Stimulated activated CD8-positive, alpha-beta memory T cell treated with anti-CD3 and anti-CD28 coated beads, Interleukin-2, amount 100 ng/mL, for 48 hours (primary cell): ENCODE results near the gene KNSTRN.

Experiments used
- DNase-seq, 2 donors: peaks; one replicate each; pipeline ENCODE4 v3.0.0-alpha.2; 2020; ENCODE audit warnings: low read depth in 2 of 2

The KNSTRN gene

DNA sequence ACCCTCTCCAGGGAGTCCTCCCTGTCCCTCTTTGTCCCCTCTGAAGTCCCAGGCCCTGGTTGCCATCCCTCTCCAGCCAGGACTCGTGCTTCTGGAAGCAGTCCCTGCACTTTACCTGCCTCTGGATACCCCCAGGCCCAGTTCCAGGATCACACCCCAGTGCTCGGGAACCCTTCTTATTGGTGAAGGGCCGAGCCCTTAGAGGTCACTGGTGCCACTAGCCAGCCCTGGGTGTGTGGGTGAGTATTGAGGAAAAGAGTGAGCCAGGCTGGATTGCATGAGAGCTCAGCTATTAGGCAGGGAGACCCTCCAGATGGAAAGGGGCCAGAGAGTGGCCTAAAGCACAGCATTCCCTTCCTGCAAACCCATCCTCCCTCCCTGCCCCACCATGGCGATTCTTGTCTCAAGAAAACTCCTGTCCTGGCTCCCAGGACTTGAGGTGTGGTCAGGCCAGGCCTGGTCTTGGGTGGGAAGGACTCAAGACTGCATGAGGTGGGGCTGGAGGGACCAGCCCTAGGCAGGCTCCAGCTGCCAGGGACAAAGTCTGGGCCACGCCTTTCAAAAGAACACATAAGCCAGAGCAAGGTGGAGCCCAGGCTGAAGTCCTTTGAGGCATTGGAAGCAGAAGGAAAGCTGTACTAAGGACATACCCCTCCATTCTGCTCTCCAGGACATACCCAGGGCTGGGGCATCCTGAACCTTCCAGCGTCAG lies 36.5 kb upstream of the KNSTRN start:
- no peak for DNase-seq

DNA sequence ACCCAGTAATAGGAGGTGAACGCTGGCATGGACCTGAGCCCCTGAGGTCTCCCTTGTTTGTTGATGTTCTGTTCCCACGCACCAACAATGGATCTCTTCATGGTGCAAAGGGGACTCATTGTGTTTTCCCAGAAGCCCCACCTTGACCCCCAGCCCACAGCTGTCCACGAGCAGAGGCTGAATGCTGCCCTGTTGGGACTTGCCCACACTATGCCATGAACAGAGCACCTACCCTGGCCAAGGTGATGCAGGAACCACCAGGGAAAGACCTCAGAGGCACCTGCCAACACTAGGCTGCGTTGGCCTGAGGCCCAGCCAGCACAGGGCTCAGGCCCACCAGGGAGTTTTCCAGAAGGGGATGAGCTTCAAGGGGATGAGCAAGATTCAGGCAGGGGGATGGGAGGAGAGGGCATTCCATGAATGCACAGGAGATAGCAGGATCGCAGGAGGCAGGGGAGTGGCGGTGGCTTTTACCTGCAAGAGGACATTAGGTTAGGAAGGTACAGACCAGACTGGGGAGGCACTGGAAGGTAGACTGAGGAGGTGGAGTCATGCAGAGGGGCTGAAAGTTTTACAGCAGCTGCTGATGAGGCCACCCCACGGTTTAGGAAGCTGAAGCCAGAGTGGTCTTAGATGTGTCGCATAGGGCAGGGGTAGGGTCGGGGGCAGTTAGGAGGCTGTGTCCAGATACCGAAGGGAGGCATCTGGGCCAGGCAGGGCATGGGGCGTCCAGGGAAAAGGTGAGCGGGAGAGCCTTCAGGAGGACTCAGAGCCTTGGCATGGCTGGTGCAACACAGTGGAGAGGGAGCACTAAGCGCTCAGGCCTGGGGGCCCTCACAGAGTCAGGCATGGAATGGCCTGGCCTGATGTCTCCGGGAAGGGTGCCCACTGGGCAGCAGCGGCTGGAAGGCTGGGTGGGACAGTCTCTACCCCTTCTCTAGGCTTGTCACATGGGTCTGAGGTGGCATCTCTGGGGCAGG lies 35.7 kb upstream of the KNSTRN start:
- no peak for DNase-seq

GRCh38 chr15:40347559-40348473 lies 34.7 kb upstream of the KNSTRN start:
- DNase-seq, result no peak

DNA sequence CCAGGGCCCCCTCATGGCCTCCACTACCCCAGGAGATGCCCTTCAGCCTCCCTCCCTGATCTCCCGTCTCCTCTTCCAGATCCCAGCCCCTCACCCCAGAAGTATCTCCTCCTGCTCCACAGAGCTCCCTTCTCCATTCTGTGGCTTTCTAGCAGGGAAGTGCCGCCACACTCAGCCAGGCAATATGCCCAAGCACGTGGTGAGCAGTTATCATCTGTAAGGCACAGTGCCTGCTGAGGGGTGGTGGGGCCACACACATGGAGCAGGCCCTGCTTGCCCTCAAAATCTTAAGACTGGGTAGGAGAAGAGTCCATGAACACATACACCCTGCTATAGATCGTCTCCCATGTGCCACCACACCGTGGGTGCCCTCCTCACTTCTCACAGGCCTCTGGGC lies 34.0 kb upstream of the KNSTRN start:
- no peak for DNase-seq

- no peak for DNase-seq
Observed at GRCh38 chr15:40349163-40349562, 33.4 kb upstream of the KNSTRN start.

- no peak for DNase-seq
Observed at GRCh38 chr15:40352281-40352901, 30.1 kb upstream of the KNSTRN start.

DNA sequence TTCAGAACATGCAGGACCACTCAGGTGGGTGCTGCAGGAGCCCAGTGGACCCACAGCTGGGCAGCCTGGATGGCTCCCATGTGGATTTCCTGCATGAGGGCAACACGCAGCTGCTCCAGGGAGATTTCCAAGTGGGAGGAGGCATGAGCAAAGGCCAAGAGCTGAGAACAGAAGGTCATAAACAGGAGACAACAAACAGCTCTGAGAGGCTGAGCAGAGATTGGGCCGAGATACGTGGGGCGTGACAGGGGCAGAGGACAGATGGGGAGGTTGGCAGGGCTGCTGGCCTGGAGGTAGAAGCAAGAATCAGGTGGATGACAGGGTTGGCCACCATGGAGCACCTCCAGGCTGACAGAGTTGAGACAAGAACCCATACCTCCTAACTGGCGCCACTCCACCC lies 28.8 kb upstream of the KNSTRN start:
- DNase-seq, result no peak

- no peak for DNase-seq
Observed at GRCh38 chr15:40354408-40355171, 27.9 kb upstream of the KNSTRN start.

GRCh38 chr15:40355976-40356585 lies 26.4 kb upstream of the KNSTRN start:
- no peak for DNase-seq

DNA sequence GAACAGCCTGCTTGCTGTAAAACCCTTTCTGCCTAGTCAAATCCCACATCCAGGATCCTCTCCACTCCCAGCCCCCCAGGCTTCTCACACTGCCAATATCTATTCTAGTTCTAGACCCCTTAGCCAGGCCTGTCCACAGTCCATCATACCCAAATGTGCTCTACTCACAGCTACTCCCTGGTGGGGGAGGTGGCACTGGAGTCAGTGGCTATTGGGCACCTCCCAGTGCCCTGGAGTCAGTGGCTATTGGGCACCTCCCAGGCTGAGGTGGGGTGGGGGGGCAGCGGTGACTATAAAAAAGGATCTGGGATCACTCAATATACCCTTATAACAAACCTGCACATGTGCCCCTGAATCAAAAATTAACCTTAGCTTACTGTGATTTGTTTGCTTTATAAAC lies 25.3 kb upstream of the KNSTRN start:
- no peak for DNase-seq

DNA sequence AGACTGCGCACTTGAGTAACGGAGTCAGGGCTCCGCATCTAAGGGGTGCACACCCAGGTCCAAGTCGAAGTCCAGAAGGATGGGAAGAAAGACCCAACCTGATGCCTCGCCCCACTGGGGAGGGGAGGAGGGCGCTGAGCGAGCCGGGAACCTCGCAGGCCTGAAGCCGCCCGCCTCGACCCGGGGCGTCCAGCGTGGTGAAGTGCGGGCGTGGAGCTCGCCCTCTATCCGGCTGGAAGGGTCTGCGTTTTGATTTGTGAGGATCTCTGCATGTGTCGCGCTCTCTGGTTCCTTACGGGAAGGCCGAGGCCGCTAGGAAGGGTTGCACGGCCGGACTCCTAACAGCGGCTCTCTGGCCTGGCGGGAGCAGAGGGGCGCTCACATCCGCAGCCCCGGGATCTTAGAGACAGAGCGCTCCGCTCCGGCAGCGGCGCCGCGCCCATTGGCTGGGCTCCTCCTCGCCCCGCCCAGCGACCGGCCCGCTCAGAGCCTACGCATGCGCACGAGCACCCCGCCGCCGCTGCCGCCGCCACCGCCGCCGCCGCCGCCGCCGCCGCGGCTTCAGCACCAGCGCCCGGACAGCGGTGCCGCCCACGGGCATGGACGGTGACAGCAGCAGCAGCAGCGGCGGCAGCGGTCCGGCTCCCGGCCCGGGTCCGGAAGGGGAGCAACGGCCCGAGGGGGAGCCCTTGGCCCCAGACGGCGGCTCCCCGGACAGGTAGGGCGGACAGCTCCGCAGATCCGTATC lies 24.6 kb upstream of the KNSTRN start, which contains the start of gene DISP2:
Gene DISP2, plus strand, starts transcription at position 497 of the 748 bp plus-strand sequence. Its CDS starts 103 bp downstream, at position 600.
- peak; percentile 80 to 83 for DNase-seq

DNA sequence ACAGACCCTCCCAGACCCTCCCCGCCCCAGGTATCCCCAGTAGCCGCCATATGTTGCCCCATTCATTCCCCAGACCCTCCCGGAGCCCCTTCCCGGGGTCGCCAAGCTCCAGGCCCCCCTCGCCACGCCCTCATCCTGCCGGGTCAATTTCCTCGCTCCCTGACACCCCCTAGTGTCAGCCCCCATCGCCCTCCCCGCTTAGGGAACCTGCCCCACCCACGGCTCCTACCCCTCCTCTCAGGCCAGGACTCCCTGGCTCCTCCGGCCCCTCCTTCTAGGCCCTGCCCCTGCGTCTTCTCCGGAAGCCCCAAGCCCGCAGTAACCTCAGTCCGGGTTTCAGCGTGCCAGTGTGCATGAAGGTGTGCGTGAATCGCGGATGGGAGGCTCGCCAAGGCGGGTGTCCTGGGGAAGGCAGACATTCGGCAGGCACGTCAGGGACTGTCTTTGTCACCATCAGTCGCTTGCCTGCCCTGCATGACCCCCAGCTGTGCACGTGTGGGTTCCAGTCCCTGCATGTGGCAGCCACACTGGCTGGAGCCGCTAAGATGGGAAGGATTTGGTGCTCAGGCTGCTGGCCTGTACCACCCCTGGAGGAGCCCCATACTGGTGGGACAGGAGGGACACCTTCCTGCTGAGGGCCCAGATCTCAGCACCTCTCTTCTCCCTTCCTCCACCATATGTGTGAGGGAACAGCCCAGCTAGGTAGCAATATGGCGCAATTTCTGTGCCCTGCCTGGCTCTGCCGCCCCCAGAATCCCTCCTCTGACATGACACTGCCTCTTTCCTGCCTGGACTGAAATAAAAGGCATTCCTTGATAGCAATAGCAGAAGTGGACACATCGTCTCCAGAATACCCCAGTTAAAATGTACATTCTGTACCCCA lies 23.8 kb upstream of the KNSTRN start:
- DNase-seq, result peak in 1 of 2 donors; percentile 25

DNA sequence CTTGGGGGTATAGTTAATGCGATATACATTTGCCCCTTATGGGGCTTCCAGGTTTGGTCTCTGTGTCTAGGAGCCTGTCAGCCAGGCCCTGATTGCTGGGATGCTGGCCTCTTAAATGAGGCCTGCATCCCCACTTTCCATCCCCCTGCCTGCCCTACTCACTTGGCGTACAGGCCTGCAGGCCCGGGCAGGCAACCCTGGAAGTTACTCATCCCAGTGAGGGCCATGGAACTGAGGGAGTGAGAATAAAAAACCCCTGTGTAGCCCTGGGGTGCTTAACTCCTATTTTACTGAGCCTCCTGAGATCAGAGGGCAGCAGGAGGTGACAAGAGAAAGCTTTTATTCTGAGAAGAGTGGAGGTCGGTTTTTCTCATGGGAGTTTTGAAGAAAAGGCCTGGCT lies 22.5 kb upstream of the KNSTRN start:
- DNase-seq, result no peak

DNA sequence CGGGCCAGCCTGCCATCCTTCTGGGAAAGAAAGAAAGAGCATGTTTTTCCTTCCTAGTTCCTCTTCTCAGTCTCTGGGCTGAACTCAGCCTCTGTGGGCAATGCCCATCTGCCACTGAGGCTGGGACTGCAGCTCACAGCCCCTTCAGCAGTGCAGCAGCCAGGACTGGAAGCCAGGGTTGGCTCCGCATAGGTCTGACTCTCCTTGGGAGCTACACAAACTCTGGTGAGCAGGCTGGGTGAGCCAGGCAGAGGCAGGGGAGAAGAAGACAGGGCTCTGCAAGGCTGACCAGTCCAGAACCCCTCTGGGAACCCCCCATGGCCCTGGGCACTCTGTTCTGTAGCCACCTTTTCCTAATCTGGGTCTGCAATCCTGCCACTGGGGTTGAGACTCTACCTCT lies 20.9 kb upstream of the KNSTRN start:
- DNase-seq, result no peak

DNA sequence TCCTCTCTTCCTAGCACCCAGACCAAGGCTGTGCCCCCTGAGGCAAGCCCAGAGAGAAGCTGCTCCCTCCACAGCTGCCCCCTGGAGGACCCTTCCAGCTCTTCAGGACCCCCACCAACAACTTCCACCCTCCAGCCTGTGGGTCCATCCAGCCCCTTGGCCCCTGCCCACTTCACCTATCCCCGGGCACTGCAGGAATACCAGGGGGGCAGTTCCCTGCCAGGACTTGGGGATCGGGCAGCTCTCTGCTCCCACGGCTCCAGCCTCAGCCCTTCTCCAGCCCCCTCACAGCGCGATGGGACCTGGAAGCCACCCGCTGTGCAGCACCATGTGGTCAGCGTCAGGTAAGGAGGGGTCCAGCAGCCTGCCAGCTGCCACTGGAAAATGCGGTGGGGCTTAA lies 18.9 kb upstream of the KNSTRN start:
- no peak for DNase-seq

DNA sequence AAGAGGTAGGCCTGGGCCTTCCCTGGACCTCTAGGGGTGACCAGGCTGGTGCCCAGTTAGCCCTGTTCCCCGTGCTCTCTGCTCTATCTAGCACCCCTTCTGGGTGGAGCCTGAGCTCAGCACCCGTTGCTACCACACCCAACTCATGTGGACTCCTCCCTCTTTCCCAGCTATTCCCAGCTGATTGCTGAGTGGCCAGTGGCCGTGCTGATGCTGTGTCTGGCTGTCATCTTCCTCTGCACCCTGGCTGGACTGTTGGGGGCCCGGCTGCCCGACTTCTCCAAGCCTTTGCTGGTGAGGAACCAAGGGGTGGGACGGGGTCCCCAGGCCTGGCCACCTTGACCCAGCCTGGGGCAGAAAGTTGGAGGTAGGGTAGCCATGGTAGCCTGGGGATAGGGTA lies 18.3 kb upstream of the KNSTRN start:
- no peak for DNase-seq

DNA sequence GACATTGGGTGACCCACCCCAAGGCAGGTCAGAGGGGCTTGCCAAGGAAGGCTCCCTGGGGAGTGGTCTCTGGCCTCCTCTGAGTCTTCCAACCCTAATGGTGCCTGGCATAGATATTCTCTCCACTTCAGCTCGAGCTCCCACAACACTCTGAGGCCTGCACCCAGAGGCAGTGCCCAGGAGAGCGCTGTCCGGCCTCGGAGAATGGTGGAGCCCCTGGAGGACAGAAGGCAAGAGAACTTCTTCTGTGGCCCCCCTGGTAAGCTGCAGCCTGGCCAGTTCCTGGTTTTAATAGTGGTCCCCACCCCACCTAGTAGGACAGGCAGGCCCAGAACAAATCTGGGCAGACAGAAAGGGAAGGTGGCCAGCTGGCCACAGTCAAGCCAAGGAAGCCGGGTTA lies 17.5 kb upstream of the KNSTRN start:
- no peak for DNase-seq
